ENCODE results near the gene EHBP1.

DNA sequence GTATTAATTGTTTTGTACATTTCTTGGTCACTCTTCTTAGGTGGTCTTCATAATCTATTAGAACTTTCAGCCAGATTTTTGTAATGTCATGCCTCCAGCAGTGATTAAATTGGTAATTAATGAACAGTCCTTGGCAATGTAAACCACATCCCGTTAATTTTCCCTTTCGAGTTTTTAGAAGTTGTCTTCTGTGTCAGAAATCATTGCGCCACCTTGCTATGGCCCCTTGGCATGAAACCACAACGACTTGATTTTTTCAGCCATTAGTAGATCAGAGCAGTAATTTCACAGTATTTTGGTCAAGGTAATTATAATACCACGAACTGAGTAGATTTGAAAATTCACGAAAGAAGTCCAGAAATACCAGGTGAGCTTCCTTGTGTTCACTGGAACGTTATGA lies 259.2 kb downstream of the EHBP1 start:
- TF ChIP-seq, protein P1, sequence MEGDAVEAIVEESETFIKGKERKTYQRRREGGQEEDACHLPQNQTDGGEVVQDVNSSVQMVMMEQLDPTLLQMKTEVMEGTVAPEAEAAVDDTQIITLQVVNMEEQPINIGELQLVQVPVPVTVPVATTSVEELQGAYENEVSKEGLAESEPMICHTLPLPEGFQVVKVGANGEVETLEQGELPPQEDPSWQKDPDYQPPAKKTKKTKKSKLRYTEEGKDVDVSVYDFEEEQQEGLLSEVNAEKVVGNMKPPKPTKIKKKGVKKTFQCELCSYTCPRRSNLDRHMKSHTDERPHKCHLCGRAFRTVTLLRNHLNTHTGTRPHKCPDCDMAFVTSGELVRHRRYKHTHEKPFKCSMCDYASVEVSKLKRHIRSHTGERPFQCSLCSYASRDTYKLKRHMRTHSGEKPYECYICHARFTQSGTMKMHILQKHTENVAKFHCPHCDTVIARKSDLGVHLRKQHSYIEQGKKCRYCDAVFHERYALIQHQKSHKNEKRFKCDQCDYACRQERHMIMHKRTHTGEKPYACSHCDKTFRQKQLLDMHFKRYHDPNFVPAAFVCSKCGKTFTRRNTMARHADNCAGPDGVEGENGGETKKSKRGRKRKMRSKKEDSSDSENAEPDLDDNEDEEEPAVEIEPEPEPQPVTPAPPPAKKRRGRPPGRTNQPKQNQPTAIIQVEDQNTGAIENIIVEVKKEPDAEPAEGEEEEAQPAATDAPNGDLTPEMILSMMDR (IDR thresholded peaks at IDR 0.05), result no peak
- no peak for TF ChIP-seq POLR2A (IDR thresholded peaks at IDR 0.05)
